Body of pancreas (tissue), 4 donors: Measurements from ENCODE around the gene DPY19L1. TPM values are rescaled to one million over a fixed set of nuclear protein-coding genes. Genes with fewer than 3 reads are reported as not detected.

Source experiments
- ATAC-seq: fragments of 150-250 bp; one replicate; pipeline ENCODE4 v1.9.1; 2016
- DNase-seq, 4 donors: peaks; one replicate each; pipeline ENCODE4 v3.0.0-alpha.2; 2019
- H3K27ac ChIP-seq, 4 donors: fragments of 200-600 bp; sonication (generic); 1 replicate in 3 of 4; 2 replicates in 1 of 4; pipeline versions ENCODE4 v1.5.1 to v1.6.1; 2016 to 2019; ENCODE audit warnings: mild to moderate bottlenecking in 1 of 4, mixed read lengths in 1 of 4, moderate library complexity in 1 of 4
- H3K27me3 ChIP-seq, 2 donors: fragments of 200-600 bp; sonication (generic); one replicate each; pipeline ENCODE4 v1.6.0; 2016; ENCODE audit warnings: mild to moderate bottlenecking in 1 of 2
- H3K36me3 ChIP-seq, 2 donors: fragments of 200-600 bp; sonication (generic); replicated peaks in 1 of 2; 2 replicates each; pipeline ENCODE4 v1.5.1; 2016; ENCODE audit warnings: low read depth in 2 of 2; ENCODE audit not compliant: insufficient read depth in 1 of 2
- H3K4me1 ChIP-seq: fragments of 200-600 bp; sonication (generic); one replicate; pipeline ENCODE4 v1.6.0; 2016
- H3K4me3 ChIP-seq, 2 donors: fragments of 200-600 bp; sonication (generic); 1 replicate in 1 of 2; 2 replicates in 1 of 2; pipeline ENCODE4 v1.5.1; 2016 to 2019
- H3K9me3 ChIP-seq, 3 donors: fragments of 200-600 bp; sonication (generic); 1 replicate in 2 of 3; 2 replicates in 1 of 3; pipeline ENCODE4 v1.5.1; 2016
- POLR2A ChIP-seq, 3 donors: fragments of 450-650 bp; IDR thresholded peaks; one replicate each; pipeline ENCODE4 v1.6.1; 2016; ENCODE audit warnings: antibody characterized with exemption in 3 of 3, mild to moderate bottlenecking in 2 of 3
- WGBS, 2 donors: methylation state at CpG; one replicate each; pipeline ENCODE4 v1.1.5; 2017; 5-methylcytosine and 5-hydroxymethylcytosine counted together
- intact Hi-C: fragments of 100-400 bp; cut with DNase I; formaldehyde crosslinking; loops from one replicate; pipeline ENCODE4 v1.15.1; 2023
- total RNA-seq, 2 donors: library from RNA; depleted of rRNA; stranded (reverse); fragments of >200 nt; gene quantifications; one replicate each; pipeline ENCODE4 v1.1.0, GENCODE V29; 2016
- TF ChIP-seq, protein P1 (sequence below), 7 experiments: fragments of 450-650 bp in 4 of 7; fragments of 200-600 bp in 3 of 7; sonication (generic) in 3 of 7; IDR thresholded peaks; one replicate each; pipeline ENCODE4 v1.5.1; 2016 to 2019; ENCODE audit warnings: antibody characterized with exemption in 7 of 7

DPY19L1 gene
- total RNA-seq, 2 donors from 2014 or later = 6.6 to 8.8 TPM

- 42 to 52% methylated on average over 1 of the region's 1 CpG for WGBS, 2 donors
Measured at GRCh38 chr7:35015346-35015859, 21.9 kb downstream of the DPY19L1 start.

GRCh38 chr7:35012160-35012559 lies 25.1 kb downstream of the DPY19L1 start:
- Histone ChIP-seq H3K27me3 (no peaks in the 10 kb centered on the region), H3K4me3 (no peak overlapping the region), H3K36me3 (no peaks in the 10 kb centered on the region), H3K9me3 (no peaks in the 10 kb centered on the region), H3K27ac (no peak overlapping the region), H3K4me1 (no peaks in the 10 kb centered on the region)
- intact Hi-C loops = no loop called here
- 81 to 89% methylated on average over 3 of the region's 3 CpGs for WGBS, 2 donors
- ATAC-seq (no peak), DNase-seq (no peak)
- TF ChIP-seq POLR2A (IDR thresholded peaks at IDR 0.05) = no peak
- TF ChIP-seq, protein P1, sequence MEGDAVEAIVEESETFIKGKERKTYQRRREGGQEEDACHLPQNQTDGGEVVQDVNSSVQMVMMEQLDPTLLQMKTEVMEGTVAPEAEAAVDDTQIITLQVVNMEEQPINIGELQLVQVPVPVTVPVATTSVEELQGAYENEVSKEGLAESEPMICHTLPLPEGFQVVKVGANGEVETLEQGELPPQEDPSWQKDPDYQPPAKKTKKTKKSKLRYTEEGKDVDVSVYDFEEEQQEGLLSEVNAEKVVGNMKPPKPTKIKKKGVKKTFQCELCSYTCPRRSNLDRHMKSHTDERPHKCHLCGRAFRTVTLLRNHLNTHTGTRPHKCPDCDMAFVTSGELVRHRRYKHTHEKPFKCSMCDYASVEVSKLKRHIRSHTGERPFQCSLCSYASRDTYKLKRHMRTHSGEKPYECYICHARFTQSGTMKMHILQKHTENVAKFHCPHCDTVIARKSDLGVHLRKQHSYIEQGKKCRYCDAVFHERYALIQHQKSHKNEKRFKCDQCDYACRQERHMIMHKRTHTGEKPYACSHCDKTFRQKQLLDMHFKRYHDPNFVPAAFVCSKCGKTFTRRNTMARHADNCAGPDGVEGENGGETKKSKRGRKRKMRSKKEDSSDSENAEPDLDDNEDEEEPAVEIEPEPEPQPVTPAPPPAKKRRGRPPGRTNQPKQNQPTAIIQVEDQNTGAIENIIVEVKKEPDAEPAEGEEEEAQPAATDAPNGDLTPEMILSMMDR (IDR thresholded peaks at IDR 0.05) = no peak

More at GRCh38 chr7:35015346-35015859, 21.9 kb downstream of the DPY19L1 start:
- Histone ChIP-seq H3K4me3 (no peak overlapping the region), H3K36me3 (no peaks in the 10 kb centered on the region), H3K27me3 (no peaks in the 10 kb centered on the region), H3K9me3 (no peaks in the 10 kb centered on the region), H3K27ac (no peak overlapping the region), H3K4me1 (no peaks in the 10 kb centered on the region)
- intact Hi-C loops = no loop called here
- TF ChIP-seq POLR2A (IDR thresholded peaks at IDR 0.05) = no peak
- TF ChIP-seq, protein P1 (IDR thresholded peaks at IDR 0.05) = no peak
- DNase-seq (no peak), ATAC-seq (no peak)

GRCh38 chr7:35011085-35011484 lies 26.2 kb downstream of the DPY19L1 start:
- 93 to 99% methylated on average over 3 of the region's 3 CpGs for WGBS, 2 donors
- TF ChIP-seq, protein P1 (IDR thresholded peaks at IDR 0.05) = no peak
- no peak for TF ChIP-seq POLR2A (IDR thresholded peaks at IDR 0.05)
- DNase-seq (no peak), ATAC-seq (no peak)
- Histone ChIP-seq H3K36me3 (no peaks in the 10 kb centered on the region), H3K4me1 (no peaks in the 10 kb centered on the region), H3K27me3 (no peaks in the 10 kb centered on the region), H3K27ac (no peak overlapping the region), H3K9me3 (no peaks in the 10 kb centered on the region), H3K4me3 (no peak overlapping the region)
- intact Hi-C loops = no loop called here

DNA sequence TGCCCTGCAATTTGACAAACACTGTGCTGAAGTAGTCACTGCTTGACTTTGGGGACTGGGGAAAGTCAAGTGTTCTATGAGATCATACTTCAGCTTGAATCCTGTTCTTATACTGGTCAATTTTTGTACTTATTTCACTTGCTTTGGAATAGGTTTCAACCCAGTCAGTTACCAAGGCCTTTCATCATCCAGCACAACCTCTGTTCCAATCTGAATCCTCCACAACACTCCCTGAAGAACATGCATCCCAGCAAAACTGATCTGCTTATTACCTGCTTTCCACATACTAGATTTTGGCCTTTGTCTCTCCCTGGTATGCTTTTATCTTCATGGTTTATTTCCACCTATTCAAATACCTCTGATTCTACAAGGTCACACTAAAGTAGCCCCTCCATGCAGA lies 29.5 kb downstream of the DPY19L1 start:
- no peak overlapping the region for H3K4me3 ChIP-seq
- no peaks in the 10 kb centered on the region for H3K9me3 ChIP-seq
- TF ChIP-seq POLR2A (IDR thresholded peaks at IDR 0.05) = no peak
- TF ChIP-seq, protein P1 (IDR thresholded peaks at IDR 0.05) = no peak
- intact Hi-C loops = no loop called here
- no peaks in the 10 kb centered on the region for H3K36me3 ChIP-seq
- ATAC-seq = no peak
- H3K4me1 ChIP-seq = peaks cover 12% of the 10 kb centered on the region
- H3K27ac ChIP-seq = no peak overlapping the region
- DNase-seq = no peak
- H3K27me3 ChIP-seq = no peaks in the 10 kb centered on the region

DNA sequence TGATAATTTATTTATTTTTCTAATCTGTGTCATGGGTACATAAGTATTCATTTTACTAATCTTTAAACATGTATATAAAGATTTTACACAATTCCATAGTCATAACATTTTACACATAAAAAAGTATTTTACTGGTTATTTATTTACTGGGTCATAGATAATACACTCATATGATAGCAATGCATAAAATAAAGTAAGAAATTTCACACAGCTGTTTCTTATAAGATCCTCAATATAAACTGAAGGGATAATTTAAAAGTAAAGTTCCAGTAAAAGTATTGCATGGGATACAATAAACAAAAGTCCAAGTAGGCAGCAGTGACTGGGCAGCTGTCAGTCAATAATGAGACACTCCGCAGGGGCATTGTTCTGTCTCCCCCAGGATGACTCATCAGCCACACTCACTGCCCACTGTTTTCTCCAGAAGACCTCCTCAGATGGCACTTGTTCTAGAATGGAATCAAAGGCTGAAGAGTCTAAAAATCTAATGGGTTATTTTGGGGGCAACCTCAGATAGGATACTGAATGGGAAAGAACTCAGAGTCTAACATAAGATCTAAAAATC lies 32.7 kb downstream of the DPY19L1 start:
- ATAC-seq (no peak), DNase-seq (no peak)
- Histone ChIP-seq H3K27me3 (no peaks in the 10 kb centered on the region), H3K27ac (peak overlapping the region in 1 of 4 donors; percentile 64), H3K36me3 (no peaks in the 10 kb centered on the region), H3K9me3 (no peaks in the 10 kb centered on the region), H3K4me1 (peaks cover 12% of the 10 kb centered on the region), H3K4me3 (no peak overlapping the region)
- TF ChIP-seq, protein P1 (IDR thresholded peaks at IDR 0.05) = no peak
- no peak for TF ChIP-seq POLR2A (IDR thresholded peaks at IDR 0.05)
- WGBS, 2 donors = 77 to 96% methylated on average over 1 of the region's 1 CpG
- intact Hi-C loops = no loop called here
